ENCODE measurements around the gene FZD4.
A peak's percentile ranks its signal among the peaks of the same experiment; 100 is the strongest.
"Not testable (repeated sequence)": the region's sequence is repeated elsewhere in the genome, so short reads cannot be mapped to it uniquely, and the experiment has no call there.

FZD4 gene

GRCh38 chr11:86955361-86956120 is at the start of gene FZD4:
TSS of gene FZD4 (minus strand) at chr11:86955395. CDS start at chr11:86955085, 310 bp downstream.
- DNase-seq: peak; percentile 75
- peak; percentile 3 for TF ChIP-seq CTCF (IDR thresholded peaks at IDR 0.05; ENCODE audit: low read depth, low read length, missing control alignments)
- in situ Hi-C loops (cut with HindIII; ENCODE audit: low pct_ligation_motif_present, low sequenced_read_pairs): no loop called here
- Histone ChIP-seq H3K4me3 (ENCODE audit: low read depth, low read length) (peak within 1 kb of the TSS; percentile 86), H3K36me3 (replicated peaks) (peaks cover 10% of the 10 kb centered on the region), H3K27ac (peak within 1 kb of the TSS; percentile 65), H3K27me3 (replicated peaks) (no peaks in the 10 kb centered on the region)

- H3K27me3 ChIP-seq (replicated peaks); H3K4me3 ChIP-seq (ENCODE audit: low read depth, low read length); H3K36me3 ChIP-seq (replicated peaks); H3K27ac ChIP-seq; in situ Hi-C loops (cut with HindIII; ENCODE audit: low pct_ligation_motif_present, low sequenced_read_pairs); DNase-seq: not testable (repeated sequence)
Measured at GRCh38 chr11:87004281-87004680, 49.1 kb upstream of the FZD4 start.

- no peak for DNase-seq
- Histone ChIP-seq H3K4me3 (ENCODE audit: low read depth, low read length) (no peak overlapping the region), H3K36me3 (replicated peaks) (no peaks in the 10 kb centered on the region), H3K27me3 (replicated peaks) (no peaks in the 10 kb centered on the region), H3K27ac (no peak overlapping the region)
- TF ChIP-seq CTCF (IDR thresholded peaks at IDR 0.05; ENCODE audit: low read depth, low read length, missing control alignments): no peak
- in situ Hi-C loops (cut with HindIII; ENCODE audit: low pct_ligation_motif_present, low sequenced_read_pairs): no loop called here
Measured at GRCh38 chr11:87002918-87003317, 47.7 kb upstream of the FZD4 start.

GRCh38 chr11:86999859-87000753 is 44.9 kb upstream of the FZD4 start:
- no peak overlapping the region for H3K27ac ChIP-seq
- in situ Hi-C loops (cut with HindIII; ENCODE audit: low pct_ligation_motif_present, low sequenced_read_pairs): no loop called here
- DNase-seq: peak; percentile 22
- H3K4me3 ChIP-seq (ENCODE audit: low read depth, low read length): no peak overlapping the region
- no peaks in the 10 kb centered on the region for H3K27me3 ChIP-seq (replicated peaks)
- no peaks in the 10 kb centered on the region for H3K36me3 ChIP-seq (replicated peaks)
- no peak for TF ChIP-seq CTCF (IDR thresholded peaks at IDR 0.05; ENCODE audit: low read depth, low read length, missing control alignments)

DNA sequence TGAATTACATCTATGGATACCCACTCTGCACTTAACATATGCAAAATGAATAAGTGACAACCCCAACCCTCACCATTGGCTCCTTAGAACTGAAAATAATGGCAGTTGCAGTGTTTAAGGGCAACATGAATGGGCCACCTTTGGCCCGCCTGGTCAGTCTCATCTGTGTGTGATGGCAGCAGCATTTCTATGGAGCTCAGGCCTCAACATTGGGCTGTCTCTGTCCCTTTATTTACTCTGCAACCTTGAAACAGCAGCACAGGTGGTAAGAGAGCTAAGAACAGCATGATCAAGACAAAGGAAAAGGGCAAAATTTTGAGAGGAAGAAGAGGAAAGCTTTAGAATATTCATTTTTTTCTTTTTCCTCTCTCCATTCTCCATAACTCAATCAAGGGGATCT is 44.2 kb upstream of the FZD4 start:
- in situ Hi-C loops (cut with HindIII; ENCODE audit: low pct_ligation_motif_present, low sequenced_read_pairs): no loop called here
- Histone ChIP-seq H3K4me3 (ENCODE audit: low read depth, low read length) (no peak overlapping the region), H3K27me3 (replicated peaks) (no peaks in the 10 kb centered on the region), H3K36me3 (replicated peaks) (no peaks in the 10 kb centered on the region), H3K27ac (no peak overlapping the region)
- TF ChIP-seq CTCF (IDR thresholded peaks at IDR 0.05; ENCODE audit: low read depth, low read length, missing control alignments): no peak
- DNase-seq: no peak

GRCh38 chr11:86996953-86997570 is 41.9 kb upstream of the FZD4 start:
- no peak for DNase-seq
- Histone ChIP-seq H3K4me3 (ENCODE audit: low read depth, low read length) (no peak overlapping the region), H3K36me3 (replicated peaks) (no peaks in the 10 kb centered on the region), H3K27ac (no peak overlapping the region), H3K27me3 (replicated peaks) (no peaks in the 10 kb centered on the region)
- in situ Hi-C loops (cut with HindIII; ENCODE audit: low pct_ligation_motif_present, low sequenced_read_pairs): no loop called here
- no peak for TF ChIP-seq CTCF (IDR thresholded peaks at IDR 0.05; ENCODE audit: low read depth, low read length, missing control alignments)
